Stimulated activated CD4-positive, alpha-beta T cell treated with anti-CD3 and anti-CD28 coated beads, Interleukin-12 subunit alpha, Interleukin-12 subunit beta, amount 100 ng/mL, for 4 hours (primary cell): ENCODE measurements around the gene FGF22.
"Not testable (repeated sequence)": the region's sequence is repeated elsewhere in the genome, so short reads cannot be mapped to it uniquely, and the experiment has no call there.

ENCODE experiments used
- DNase-seq: peaks from one replicate; pipeline ENCODE4 v3.0.0-alpha.2; 2020

Gene FGF22

DNA sequence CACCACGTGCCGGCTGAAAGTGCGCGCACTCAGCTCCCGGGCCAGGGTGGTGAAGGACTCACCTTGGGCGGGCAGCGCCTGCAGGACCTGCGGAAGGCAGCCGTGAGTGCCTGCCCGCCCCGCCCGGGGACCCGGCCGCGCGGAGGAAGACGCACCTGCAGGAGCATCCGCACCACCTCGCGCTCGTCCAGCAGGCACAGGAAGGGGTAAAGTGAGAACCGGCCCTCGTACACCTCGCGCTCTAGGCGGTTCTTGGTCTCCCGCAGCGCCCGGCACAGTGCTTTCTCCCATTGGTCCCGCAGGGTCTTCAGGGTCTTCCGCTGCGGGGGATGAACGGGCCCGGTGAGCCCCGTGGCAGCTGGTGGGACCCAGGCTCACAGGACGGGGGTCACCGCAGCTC is 17.0 kb upstream of the FGF22 start:
- DNase-seq, result no peak

DNA sequence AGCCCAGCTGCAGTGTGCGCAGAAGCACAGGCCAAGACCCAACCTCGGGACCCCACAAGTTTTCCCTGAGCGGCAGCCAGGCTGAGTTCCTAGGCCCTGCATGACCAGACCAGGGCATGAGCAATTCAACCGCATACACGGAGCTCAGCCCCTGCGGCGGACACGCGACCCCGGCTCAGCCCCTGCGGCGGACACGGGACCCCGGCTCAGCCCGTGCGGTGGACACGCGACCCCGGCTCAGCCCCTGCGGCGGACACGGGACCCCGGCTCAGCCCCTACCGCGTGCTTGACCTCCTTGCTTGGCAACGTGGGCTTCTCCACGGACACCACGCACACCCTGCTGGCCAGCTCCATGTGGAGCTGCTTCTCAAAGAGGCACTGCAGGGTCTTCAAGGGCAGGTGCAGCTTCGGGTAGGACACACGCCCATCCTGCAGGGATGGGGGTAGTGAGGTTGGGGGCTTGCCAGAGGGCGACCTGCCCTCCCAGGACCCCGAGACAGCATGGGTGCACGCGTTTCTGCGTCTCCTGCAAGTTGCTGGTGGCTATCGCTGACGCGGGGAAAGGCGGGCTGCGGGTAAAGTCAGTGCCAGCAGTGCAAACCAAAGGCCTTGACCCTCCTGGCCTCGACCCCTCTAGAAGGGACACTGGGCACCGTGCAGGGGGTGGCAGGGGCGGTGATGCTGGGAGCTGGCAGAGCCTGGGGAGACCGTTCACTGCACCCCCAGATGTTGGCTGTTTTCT is 16.3 kb upstream of the FGF22 start:
- no peak for DNase-seq

DNA sequence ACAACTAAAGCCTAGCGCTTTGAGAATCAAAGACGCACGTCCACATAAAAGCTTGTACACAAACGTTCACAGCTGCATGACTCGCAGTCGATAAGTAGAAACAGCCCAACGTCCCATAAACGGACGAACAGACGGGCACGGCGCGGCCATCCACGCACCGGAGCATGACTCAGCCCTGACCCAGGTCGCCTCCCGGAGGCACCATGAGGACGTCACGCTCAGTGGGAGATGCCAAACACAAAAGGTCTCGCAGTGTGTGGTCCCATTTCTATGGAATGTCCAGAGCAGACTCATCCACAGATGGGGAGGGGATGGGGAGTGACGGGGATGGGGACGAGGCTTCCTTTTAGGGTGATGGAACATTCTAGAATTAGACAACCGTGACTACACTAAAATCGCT is 15.7 kb upstream of the FGF22 start:
- no peak for DNase-seq

DNA sequence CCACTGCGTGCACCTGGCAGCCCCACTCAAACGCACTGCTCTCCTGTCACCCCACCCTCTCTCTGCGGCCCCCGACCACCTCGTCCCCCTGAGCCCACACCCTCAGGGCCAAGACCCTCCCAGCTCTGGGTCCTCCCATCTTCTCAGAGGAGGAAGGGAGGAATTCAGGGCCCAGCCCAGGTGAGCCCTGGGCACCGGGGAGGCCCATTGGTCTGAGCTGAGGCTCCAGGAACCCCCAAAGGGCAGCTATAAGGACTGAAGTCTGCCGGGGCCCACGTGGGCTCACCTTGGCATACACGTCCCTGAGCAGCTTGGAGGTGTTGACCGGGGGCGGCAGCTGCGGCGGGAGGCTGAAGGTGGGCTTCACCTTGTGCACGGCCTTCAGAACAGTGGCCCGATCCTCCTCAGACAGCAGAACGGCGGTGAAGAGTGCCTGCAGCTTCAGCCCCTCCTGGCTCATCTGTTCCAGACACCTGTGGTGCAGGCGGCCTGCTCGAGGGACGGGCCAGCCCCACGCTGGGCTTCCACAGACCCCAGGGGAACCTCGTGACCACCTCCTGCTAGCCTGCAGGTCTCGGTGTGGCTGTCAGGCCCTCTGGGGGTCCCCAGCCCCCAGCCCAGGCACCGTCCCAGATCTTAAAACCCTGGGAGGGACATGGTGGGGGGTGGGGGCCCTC is 15.1 kb upstream of the FGF22 start:
- DNase-seq, result no peak

DNA sequence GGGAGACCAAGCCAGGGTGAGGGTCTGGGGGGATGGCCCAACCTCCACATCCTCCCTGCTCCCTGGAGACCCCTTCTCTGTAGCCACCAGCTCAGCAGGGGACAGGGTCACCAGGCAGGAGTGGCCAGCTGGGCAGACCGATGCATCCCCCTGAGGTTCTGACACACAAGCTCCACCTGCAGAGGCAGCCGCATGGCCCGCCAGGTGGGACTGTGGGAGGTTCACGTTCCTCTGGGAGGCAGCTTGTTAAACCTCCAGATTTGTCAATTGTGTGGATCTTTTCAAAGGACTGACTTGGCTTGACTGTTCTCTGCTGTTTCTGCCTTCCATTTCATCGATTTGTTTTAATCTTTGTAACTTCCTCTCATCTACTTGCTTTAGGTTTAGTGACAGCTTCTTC is 14.4 kb upstream of the FGF22 start:
- DNase-seq, result no peak

DNA sequence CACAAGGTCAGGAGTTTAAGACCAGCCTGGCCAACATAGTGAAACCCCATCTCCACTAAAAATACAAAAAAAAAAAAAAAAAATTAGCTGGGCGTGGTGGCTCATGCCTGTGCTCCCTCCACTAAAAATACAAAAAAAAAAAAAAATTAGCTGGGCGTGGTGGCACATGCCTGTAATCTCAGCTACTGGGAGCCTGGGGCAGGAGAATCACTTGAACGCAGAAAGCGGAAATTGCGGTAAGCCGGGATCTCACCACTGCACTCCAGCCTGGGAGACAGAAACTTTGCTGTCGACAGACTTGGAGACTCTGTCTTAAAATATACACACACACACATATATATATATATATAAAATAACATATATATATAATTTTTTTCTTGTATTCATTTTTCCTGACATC is 13.1 kb upstream of the FGF22 start:
- DNase-seq, result not testable (repeated sequence)

DNA sequence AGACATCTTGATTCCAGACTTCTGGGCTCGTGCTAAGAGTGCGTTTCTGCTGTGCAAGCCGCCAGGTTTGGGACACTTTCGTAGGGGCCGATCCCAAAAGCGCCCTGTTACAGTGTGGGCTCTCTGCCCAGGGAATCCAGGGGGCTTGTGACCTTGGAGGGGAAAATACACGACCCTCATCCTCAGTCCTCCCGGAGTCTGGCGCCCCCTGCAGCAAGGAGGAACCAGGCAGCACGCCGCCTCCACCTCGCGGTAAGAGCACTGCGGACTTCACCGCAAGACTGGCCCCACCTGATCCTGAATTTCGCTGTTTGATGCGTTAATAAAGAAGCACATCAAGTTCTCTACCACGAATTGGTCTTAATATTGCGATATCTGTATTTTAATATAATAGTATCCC is 11.5 kb upstream of the FGF22 start:
- no peak for DNase-seq

DNA sequence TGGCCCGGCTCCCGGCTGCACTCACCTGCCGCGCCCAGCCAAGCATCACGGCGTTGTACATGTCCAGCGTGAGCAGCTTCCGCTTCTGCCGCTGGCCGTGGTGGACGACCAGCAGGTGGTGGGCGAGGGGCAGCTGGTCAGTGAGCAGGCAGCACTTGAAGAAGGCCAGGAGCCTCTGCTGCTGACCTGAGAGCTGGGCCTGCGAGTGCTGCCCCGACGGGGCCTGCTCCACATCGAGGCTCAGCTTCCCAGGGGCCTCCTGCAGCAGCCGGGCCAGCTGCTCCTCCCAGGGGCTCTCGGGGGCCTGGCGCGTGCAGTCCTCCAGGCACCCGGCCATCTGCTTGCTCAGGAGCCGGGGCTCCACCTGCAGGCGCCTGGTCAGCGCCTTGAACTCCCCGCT is 10.2 kb upstream of the FGF22 start:
- not testable (repeated sequence) for DNase-seq

DNA sequence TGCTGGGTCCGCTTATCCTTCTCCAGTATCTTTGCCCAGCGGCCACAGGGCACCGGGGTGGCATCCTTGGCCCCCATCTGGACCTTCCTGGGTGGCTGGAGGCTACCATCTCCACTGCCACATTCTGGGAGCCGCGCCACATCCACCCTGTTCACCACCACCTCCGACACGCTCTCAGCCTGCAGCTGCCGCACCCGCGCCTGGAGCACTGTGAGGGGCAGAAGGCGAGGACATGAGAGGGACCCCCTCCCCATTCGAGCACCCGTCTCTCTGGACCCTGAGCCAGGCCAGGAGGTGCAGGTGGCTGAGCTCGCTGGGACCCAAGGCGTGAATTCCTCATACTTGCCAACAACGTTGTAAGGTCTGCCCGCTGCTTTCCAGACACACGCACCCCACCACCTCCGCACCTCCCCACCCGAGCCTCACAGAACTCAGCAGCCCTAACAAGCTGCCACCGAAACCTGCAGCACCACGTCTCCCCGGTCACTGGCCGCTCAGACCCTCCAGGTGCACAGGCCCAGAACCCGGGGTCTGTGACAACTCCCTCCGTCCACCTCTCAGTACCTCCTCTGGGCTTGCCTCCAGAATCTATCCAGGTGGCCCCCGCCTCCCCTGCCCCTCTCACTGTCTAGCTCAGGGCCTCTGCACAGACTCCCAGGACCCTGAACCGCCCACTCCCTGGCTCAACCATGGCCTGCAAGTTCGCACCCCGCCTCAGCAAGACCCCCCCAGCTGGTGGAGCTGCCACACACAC is 9.5 kb upstream of the FGF22 start:
- no peak for DNase-seq

DNA sequence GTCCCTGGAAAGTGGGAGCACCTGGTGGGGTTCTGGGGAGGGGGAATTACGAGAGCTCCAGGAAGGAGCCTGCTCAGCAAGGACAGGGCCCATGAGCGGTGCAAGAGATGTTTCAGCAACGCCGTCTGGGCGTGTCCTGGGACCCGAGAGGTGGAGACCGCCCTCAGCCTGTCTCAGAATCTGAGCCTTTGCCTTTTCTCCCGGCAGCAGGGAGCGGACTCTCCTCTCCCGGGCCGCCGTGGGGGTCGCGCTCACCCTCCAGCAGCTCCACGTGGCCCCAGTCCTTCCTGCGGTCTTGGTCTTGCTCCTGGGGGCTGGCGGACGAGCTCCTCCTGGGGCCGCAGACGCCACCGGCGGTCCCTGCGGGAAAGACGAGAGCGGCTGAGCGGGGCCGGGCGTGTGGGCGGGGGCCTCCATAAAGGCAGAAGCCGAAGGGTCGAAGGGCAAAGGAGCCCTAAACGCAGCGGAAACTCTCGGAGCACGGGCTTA is 7.1 kb upstream of the FGF22 start:
- peak; percentile 35 for DNase-seq

DNA sequence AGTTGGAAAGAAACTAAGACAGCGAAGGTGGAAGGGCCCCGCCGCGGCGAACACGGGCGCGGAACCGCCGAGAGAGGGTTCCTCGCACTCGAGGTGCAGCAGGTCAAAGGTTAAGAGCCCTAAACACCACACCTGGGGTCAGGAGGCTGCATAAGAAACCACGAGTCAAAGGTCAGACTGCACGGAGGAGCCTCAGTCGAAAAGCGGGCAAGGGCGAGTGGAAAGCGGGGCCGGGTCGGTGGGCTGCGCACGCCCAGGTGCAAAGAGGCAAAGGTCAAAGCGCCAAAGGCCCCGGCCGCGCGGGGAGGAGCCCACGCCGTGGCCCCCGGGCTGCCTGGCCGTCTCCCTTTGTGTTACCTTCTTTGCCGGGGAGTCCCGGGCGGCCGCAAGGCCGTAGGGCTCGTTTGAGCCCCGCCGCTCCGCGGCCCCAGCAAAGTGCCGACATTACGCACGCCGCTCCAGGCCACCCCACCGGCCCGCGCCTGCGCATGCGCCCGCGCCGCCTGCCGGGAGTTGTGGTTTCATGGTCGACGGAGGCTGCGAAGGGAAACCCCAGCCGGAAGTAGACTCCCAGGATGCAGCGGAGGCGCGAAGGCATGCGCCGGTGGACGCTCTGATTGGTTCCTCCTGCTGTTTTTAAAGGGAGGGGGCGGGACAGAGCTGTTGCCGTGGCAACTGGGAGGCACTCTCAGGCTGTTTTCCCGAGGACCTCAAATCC is 6.5 kb upstream of the FGF22 start, which contains the start of gene POLRMT:
TSS of gene POLRMT (minus strand) at position 470 of the 718 bp plus-strand sequence. CDS start at position 445, 25 bp downstream.
- peak; percentile 93 for DNase-seq

DNA sequence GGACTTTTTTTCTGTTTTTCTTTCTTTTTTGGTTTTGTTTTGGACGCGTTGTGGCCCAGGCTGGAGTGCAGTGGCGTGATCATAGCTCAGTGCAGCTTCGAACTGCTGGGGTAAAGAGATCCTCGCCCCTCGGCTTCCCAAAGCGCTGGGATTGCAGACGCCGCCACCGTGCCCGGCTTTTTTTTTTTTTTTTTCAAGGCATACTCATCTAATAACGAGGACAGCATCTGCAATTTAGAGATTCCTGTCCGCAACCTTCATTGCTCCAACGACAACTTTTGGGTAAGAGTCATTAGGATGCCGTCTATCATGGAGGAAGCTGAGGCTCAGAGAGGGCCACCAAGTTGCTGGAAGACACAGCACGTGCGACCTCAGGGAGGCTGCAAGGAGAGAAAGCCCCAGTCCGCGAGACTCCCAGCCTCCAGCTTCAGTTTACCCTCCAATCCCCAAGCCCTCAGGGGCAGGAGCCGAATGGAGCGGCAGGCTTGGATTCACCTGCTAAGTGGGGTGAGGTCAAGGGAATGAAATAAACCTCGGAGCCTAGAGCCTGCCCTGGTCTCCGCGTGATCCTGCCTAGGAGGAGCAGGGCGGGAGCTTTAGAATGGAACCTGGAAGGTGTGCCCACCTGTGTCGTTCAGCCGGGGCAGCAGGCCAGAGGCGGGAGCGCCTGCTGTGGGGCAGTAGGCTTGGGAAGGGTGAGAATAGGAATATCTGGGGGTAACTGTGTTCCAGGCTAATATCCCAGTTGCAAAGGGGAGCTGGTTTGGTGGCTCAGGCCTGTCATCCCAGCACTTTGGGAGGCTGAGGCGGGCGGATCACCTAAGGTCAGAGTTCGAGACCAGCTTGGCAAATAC is 5.7 kb upstream of the FGF22 start:
- no peak for DNase-seq

DNA sequence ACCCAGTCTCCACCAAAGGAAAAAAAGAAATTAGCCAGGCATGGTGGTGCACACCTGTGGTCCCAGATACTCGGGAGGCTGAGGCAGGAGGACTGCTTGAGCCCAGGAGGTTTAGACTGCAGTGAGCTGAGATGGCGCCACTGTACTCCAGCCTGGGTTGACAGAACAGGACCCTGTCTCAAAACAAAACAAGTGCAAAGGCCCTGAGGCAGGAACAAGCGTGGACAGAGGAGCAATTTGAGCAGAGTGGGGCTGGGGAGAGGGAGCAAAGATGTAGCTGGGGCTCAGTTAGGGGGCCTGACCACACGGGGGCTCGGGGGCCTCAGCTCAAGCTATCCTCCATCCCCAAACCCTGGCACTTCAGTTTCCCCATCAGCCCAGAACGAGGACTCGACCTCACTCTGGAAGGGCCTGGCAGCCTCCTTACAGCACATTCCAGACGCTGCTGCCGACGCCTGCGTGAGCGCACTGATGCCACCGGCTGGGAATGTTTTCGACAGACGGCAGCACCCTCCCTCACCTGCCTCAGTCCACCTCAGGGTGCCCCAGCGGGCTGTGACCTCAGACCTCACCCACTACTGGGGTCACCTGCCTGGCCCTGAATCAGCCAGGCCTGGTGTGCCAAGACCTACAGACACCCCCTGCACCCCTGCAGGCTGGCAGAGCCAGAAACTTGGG is 4.6 kb upstream of the FGF22 start:
- DNase-seq, result no peak

DNA sequence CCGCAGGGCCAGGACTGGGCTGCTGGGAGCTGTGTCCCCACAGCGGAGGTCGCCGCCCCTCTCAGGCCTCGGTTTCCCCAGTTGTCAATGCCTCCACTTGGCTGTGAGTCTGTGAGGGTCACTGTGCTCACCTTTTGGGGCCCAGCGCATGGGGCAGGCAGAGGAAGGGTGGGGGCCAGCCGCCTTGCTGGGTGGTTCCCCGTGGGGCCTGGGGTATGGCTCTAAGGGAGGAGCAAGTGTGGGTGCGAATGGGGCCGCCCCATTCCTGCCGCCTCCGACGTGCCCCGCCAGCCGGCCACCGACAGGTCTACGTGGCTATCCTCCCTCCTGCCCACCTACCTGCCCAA is 800 bp upstream of the FGF22 start:
- DNase-seq, result no peak

DNA sequence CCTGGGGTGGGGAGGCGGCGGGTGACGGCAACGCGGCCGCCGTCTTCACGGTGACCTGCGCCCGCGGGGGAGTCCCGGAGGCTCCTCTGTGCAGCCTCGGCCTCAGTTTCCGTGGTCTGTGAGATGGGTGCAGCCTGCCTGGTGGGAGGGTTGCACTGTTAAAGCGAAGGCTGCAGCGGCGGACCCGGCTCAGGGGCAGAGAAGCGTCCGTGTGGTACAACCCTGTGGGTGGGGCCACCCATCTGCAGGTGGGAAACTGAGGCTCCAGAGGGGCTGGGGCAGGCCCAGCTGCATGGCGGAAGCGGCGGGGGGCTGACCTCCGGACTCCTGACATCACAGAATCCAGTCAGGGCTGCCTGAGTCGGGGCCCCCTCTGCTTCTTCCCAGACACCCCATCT is 481 bp downstream of the FGF22 start:
- no peak for DNase-seq

DNA sequence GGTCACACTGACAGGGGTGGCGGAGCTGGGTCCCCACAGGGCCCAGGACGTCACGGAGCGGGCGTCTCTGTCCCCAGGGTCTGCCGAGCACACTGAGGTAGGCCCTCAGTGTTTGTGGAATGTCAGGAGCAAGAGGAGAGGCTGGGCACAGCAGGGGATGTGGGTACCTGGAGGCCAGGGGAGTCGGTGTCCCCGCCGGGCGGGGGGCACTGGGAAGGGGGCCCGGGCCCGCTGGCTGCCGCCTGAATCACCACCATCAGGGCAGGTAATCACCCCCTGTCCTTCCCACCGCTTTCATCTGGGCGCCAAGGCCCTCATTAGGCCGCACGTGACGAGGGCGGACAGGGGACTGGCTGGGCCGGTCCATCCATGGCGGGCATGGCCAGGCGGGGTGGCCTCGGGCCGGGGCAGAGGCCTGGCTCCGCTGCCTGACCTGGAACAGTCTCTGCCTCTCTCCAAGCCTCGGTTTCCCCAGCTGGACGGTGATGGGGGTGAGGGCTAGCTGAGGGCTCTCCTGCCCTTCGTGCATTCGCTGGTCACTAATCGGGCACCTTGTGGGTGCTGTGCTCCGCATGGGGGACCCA is 1.0 kb downstream of the FGF22 start:
- DNase-seq, result no peak

DNA sequence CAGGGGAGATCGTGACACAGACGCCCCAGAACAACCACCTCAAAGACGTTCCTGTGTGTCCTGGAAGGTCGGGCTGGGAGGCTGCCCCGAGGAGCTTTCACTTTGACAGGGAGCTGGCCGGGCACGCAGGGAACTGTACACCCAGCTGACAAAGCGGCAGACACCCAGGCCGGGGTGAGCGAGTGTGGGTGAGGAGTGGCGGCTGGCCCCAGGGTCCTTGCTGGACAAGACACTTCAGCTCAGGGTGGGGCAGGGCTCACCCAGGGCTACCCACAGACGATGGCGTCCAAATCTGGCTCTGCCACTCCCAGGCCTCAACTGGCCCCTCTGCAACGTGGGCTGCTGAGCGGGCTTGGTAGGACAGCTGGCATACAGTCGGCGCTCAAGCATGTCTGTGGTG is 2.0 kb downstream of the FGF22 start:
- DNase-seq, result no peak

DNA sequence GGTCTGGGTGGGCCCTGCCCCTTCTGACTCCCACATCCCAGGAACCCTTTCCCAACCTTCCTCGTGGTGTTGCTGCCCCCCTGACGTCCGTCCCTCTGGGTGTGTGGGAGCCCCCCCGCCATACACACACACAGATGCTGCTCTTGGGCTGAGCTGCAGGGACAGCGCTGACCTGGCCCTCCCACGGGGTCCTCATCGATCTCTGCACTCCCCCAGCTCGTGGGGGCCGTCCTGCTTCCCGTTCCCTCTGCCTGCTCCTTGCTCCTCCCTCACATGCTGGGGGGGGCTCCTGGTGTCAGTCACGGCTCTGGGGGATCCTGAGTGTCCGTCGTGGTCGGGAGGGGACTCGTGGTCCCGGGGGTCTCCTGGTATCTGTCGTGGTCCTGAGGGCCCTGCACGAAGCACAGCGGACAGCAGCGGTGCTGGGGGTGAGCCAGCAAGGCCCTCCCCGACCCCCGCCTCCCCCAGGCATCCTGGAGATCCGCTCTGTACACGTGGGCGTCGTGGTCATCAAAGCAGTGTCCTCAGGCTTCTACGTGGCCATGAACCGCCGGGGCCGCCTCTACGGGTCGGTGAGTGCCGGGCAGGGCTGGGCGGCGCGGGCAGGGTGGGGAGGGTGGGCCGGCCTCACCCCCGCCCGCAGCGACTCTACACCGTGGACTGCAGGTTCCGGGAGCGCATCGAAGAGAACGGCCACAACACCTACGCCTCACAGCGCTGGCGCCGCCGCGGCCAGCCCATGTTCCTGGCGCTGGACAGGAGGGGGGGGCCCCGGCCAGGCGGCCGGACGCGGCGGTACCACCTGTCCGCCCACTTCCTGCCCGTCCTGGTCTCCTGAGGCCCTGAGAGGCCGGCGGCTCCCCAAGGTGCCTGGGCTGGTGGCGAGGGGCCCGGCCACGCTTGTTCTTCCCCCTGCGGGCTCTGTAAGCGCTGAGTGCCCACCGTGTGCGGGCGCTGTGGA is 3.4 kb downstream of the FGF22 start:
- no peak for DNase-seq

DNA sequence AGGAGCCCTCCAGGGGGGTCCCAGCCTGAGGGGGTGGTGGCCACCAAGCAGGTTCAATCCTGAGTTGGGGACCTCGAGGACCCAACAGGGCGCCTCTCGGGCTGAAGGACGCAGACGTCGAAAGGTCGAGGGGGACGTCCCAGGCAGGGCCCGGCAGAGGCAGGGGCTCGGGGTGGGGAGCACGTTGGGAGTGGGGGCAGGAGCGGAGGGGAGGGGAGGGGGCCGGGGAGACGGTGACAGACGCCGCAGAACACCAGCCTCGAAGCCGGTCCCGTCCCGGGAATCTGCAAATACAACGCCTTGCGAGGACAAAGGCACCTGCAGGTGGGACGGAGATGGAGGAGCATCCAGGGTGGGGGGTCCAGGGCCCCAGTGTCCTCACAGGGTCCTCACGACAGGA is 4.1 kb downstream of the FGF22 start:
- no peak for DNase-seq

DNA sequence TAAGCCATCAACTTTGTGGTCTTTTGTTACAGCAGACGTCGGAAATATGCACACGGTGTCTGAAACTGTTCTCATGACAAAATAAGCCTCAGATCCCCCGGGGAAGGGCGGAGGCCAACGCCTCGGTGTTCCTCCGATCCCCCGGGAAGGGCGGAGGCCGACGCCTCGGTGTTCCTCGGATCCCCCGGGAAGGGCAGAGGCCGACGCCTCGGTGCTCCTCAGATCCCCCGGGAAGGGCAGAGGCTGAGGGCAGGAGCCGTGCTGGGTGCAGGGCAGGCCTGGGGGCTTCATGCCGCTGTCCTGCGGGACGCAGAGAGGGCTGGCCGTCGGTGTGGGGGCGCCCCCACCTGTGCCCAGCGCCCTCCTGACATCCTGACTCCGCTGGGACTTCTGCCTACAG is 4.7 kb downstream of the FGF22 start:
- DNase-seq, result no peak
